CD4-positive, alpha-beta T cell treated with Interleukin-6 at 100 ng/mL for 8 hours (primary cell): ENCODE results near the gene SLC47A2.
A peak's percentile ranks its signal among the peaks of the same experiment; 100 is the strongest.
"Not testable (repeated sequence)": the region's sequence is repeated elsewhere in the genome, so short reads cannot be mapped to it uniquely, and the experiment has no call there.

Source experiments
- DNase-seq: peaks from one replicate; pipeline ENCODE4 v3.0.0-alpha.2; 2020; ENCODE audit warnings: mixed read lengths, low spot score

SLC47A2 gene

GRCh38 chr17:19716108-19717030, at the start of gene SLC47A2:
SLC47A2 (minus strand) TSS chr17:19716584; CDS start chr17:19716555, 29 bp downstream.
- no peak for DNase-seq

- DNase-seq, result no peak
Observed at GRCh38 chr17:19766016-19766415, 49.6 kb upstream of the SLC47A2 start.

- DNase-seq, result not testable (repeated sequence)
Observed at GRCh38 chr17:19763991-19764390, 47.6 kb upstream of the SLC47A2 start.

GRCh38 chr17:19763416-19763815, 47.0 kb upstream of the SLC47A2 start:
- DNase-seq, result no peak

GRCh38 chr17:19762515-19762961, 46.2 kb upstream of the SLC47A2 start:
- peak; percentile 19 for DNase-seq

GRCh38 chr17:19760746-19761145, 44.4 kb upstream of the SLC47A2 start:
- DNase-seq, result no peak

- DNase-seq, result no peak
Observed at GRCh38 chr17:19759568-19760549, 43.5 kb upstream of the SLC47A2 start.

- no peak for DNase-seq
Observed at GRCh38 chr17:19757536-19758180, 41.3 kb upstream of the SLC47A2 start.

- no peak for DNase-seq
Observed at GRCh38 chr17:19756546-19756945, 40.2 kb upstream of the SLC47A2 start.

- DNase-seq, result no peak
Observed at GRCh38 chr17:19755821-19756510, 39.6 kb upstream of the SLC47A2 start.

- DNase-seq, result no peak
Observed at GRCh38 chr17:19755392-19755791, 39.0 kb upstream of the SLC47A2 start.

- DNase-seq, result no peak
Observed at GRCh38 chr17:19753661-19754463, 37.5 kb upstream of the SLC47A2 start.

- no peak for DNase-seq
Observed at GRCh38 chr17:19753051-19753509, 36.7 kb upstream of the SLC47A2 start.

- DNase-seq, result no peak
Observed at GRCh38 chr17:19752216-19753050, 36.0 kb upstream of the SLC47A2 start.

- no peak for DNase-seq
Observed at GRCh38 chr17:19750835-19751234, 34.5 kb upstream of the SLC47A2 start.

- DNase-seq, result no peak
Observed at GRCh38 chr17:19750020-19750572, 33.7 kb upstream of the SLC47A2 start.

- no peak for DNase-seq
Observed at GRCh38 chr17:19748807-19749193, 32.4 kb upstream of the SLC47A2 start.

GRCh38 chr17:19747829-19748806, 31.7 kb upstream of the SLC47A2 start, which contains the start of gene ALDH3A1:
ALDH3A1 (minus strand) TSS chr17:19748298; CDS start chr17:19745129, 3,169 bp downstream.
- no peak for DNase-seq
